SK-MEL-5 (cell line): ENCODE results near the gene PIK3C3. TPM values are rescaled to one million over a fixed set of nuclear protein-coding genes. Genes with fewer than 3 reads are reported as not detected.
"Not testable (repeated sequence)": the region's sequence is repeated elsewhere in the genome, so short reads cannot be mapped to it uniquely, and the experiment has no call there.

Source experiments
- DNase-seq: peaks from one replicate; pipeline ENCODE4 v3.0.0-alpha.2; 2016; ENCODE audit warnings: low read depth, low spot score
- in situ Hi-C: cut with HindIII; loops from 2 replicates; pipeline ENCODE4 v1.10.0; 2016; ENCODE audit warnings: low sequenced_read_pairs, high pct_unique_total_duplicates, low pct_unique_long_range_greater_than_20kb
- total RNA-seq: library from RNA; depleted of rRNA; stranded (reverse); fragments of >200 nt; shearing (Covaris generic); gene quantifications from 2 replicates; pipeline ENCODE4 v1.2.3, GENCODE V29; 2014

Gene PIK3C3
- total RNA-seq, 1 experiment from 2014 or later = 68.1 TPM

DNA sequence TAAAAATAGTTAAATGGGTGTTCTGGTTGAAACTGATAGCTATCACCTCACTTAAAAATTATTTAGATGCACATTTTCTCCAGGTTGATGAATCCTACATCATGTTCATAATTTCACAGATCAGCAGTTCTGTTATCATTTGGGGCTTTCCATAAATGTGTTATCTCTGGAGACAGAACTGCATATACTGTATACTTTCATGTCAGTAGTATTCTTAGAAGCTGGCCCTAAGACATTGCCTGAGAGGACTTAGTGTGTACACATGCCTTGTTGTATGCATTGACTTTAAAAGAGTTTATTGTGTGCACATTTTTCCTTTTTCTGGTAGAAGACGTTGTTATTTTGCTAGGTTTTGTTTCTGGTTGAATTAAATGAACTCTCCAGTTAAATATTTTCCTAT is 41.0 kb downstream of the PIK3C3 start:
- in situ Hi-C loops = no loop called here
- DNase-seq = no peak

DNA sequence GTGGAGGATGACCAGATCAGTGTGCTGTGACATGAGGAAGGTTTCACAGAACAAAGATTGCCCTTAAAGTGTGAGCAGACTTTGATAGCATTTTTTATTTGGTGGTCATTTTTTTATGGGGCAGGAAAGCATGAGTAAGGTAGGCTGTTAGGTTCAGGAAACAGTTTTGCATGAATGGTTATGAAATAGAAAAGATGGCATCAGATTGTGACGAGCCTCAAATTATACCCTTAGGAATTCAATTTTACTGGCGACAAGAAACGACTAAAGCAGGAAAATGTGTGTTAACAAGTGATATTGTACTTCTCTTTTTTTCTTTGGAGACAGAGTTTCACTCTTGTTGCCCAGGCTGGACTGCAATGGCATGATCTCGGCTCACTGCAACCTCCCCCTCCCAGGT is 44.7 kb downstream of the PIK3C3 start:
- DNase-seq = no peak
- in situ Hi-C loops = no loop called here

DNA sequence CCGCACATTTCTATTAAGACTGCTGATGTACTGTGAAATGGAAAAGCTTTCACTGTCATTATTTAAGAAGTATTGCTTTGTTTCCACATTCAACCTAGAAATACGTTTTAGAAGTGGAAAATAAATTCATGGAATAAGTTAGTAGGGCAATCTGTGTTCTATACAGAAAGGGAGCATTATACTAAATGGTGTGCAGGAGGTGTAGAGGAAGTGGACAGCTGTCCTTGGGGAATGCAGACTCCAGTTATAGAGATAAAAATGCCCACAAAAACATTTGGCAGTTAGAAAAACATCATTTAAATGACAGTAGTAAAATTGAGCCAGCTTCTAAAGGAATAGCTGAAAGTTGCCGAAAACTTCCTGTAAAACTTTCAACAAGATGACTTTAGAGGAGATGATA is 46.8 kb downstream of the PIK3C3 start:
- DNase-seq = peak; percentile 8

DNA sequence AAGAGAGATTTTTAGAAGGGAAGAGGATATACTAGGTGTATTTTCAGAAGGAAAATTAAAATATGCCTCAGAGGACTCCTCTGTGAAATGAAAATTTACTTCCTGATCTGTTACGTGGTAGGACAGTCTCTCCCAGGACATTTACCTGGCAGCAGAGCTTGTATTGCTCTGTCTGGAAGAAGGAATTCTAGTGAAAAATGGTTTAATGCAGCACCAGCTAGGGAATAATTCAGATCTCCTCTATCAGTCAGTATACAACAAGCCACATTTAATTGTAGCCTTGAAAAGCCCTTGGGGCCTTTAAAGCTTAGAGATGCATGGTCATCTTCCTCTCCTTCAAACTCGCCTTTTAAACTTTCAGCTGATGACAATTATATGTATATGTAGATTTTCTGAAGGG is 49.6 kb downstream of the PIK3C3 start:
- in situ Hi-C loops = no loop called here
- no peak for DNase-seq

More for the DNA sequence above, 46.8 kb downstream of the PIK3C3 start:
- in situ Hi-C loops = no loop called here

DNA sequence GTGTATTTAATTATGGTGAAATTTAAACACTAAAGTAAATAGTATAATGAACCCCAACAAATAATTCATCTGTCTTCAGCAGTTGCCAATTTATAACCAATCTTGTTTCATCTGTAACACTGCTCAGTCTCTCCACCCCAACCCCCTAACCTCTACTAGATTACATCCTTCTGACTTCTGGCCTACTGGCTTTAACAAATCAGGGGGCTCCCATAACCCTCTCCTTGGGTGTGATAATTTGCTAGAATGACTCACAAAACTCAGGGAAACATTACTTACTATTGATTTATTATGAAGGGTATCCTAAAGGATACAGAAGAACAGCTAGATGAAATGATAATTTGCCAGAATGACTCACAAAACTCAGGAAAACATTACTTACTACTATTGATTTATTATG is 50.7 kb downstream of the PIK3C3 start:
- in situ Hi-C loops = no loop called here

DNA sequence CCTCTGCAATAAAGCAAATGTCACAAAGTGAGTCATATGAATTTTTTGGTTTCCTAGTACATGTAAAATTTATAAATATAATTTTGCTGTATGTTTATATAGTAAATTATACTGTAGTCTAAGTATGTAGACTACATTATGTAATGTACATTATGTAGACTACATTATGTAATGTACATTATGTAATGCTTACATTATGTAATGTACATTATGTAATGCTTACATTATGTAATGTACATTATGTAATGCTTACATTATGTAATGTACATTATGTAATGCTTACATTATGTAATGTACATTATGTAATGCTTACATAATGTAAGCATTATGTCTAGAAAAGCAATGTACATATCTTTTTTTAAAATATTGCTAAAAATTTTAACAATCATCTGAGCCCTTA is 54.4 kb downstream of the PIK3C3 start:
- DNase-seq, in situ Hi-C loops: not testable (repeated sequence)

More for the DNA sequence above, 50.7 kb downstream of the PIK3C3 start:
- DNase-seq = no peak

DNA sequence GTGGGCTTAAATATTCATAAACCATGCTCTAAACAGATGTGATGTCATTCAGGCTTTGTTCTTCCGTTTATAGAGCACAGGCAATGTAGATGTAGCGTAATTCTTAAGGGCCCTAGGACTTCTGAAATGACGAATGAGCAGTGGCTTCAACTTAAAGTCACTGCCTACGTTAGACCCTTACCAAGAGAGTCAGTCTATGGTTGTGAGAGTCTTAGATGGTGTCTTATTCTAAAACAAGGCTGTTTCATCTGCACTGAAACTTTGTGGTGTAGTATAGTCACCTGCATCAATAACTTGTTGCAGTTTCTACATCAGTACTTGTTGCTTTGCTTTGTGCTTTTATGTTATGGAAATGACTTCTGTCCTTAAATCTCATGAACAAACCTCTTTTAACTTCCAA is 56.0 kb downstream of the PIK3C3 start:
- DNase-seq = no peak
- in situ Hi-C loops = no loop called here

DNA sequence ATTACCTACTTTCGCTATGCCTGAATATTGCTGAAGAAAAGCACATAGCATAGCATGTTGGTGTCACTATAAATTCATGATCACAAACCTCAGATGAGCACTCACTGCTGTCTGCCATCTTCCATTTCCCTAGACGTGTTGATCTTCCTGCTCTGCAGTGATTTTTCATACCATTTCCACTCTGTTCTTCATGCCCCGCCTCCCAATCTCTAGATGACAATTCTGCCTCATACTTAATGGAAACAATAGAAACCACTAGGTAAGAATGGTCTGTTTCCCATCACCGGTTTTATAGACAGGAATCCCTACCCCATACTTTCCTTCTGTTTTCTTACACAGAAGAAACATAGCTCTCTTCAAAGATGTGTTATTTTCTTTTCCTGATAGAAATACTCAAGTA is 63.8 kb downstream of the PIK3C3 start:
- DNase-seq = no peak

DNA sequence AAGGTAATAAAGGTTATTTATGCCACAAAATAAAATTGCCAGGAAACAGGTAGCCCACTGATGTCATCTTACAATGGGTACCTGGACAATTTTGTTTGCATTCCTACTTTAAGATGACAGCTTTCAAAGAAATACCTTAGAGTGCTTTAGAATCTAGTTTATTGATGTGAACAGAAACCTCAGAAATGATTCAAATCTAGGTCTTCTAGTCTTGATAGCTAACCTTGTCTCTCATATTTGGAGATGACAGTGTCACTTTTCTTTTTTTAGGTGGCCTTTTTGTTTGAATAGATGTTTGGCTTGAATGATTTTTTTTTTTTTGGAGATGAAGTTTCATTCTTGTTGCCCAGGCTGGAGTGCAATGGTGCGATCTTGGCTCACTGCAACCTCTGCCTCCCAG is 69.1 kb downstream of the PIK3C3 start:
- no peak for DNase-seq
- in situ Hi-C loops = no loop called here

More for the DNA sequence above, 63.8 kb downstream of the PIK3C3 start:
- in situ Hi-C loops = no loop called here

DNA sequence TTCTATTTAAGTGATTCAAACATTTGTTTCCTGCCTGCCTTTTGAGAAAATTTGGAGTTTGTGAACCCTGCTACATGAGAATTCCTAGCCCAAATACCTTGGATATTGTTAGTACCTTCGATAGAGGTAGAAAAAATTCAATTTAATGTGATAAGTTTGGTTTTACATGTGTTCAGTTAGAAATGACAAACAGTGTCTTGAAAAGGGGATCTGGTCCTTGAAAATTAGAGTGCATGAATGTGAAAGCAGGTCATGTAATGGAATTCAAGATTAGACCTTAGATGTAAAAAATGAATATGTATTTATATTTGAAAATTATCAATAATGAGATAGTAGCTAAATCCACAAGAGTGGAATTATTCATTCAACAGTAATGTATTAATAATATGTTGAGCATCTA is 70.5 kb downstream of the PIK3C3 start:
- DNase-seq = no peak
- in situ Hi-C loops = no loop called here

DNA sequence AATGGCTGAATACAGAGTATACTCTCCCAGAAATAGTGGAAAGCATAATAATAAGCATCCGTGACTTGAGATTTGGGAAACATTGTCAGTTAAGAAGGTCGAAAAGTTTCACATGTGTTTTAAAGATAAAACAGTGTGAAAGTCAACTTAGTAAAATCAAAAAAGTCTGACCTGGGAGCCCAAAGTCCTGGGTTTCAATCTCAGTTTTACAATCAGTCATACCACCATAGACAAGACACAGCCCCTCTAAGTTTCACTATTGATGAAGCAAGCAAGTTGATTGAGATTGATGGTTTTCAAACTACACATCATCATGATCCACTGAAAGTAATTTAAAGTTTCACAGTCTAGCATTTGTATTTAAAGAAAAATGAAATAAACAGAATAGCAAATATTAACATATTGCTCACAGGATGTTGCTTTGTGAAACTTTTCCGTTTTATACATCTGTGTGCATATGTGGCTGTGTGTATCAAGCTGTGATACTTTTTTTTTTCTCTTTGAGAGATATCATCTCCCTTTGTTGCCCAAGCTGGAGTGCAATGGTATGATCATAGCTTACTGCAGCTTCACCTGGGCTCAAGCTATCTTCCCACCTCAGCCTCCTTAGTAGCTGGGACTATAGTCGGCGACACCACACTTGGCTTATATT is 71.1 kb downstream of the PIK3C3 start:
- DNase-seq = no peak
- in situ Hi-C loops = no loop called here

DNA sequence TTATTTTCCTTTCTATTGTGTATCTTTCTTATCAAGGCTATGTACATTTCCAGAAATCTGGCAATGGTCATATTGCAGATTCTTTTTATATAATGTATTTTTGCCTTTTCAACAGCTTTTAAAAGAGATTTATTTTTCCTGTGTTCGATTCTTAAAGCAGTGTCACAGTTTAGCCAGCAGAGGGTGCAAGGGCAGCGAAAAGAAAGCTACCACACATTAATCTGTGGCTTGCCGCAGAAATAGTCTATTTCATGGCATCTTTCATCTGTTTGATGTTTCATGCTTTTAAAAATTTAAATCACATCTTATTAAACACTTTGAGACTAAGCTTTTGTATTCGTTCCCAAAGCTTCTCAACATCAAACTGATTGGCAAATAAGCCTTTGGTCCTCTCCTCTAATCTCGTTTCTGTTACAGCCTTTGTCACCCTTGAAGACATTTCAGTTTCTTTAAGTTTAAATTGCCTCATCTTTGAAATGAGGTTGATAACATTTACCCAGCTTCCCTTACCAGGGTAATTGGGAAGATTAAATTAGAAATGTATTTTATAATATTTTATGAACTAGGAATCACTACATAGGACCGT is 73.3 kb downstream of the PIK3C3 start:
- in situ Hi-C loops = no loop called here
- DNase-seq = peak; percentile 51

DNA sequence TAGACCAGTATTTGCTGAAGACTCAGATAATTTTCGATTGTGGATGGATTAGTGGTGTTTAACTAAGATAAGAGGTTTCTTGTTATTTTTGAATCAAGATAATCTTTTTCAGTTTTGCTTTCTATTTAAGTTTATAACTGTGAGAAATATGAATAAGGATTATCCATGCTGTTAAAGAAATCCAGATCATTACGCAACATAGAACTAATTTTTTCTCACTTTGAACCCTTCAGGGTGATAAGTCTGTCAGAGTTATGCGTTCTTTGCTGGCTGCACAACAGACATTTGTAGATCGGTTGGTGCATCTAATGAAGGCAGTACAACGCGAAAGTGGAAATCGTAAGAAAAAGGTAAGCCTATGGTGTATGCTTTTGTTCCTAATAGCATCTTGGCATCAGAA is 74.1 kb downstream of the PIK3C3 start:
- in situ Hi-C loops = no loop called here

DNA sequence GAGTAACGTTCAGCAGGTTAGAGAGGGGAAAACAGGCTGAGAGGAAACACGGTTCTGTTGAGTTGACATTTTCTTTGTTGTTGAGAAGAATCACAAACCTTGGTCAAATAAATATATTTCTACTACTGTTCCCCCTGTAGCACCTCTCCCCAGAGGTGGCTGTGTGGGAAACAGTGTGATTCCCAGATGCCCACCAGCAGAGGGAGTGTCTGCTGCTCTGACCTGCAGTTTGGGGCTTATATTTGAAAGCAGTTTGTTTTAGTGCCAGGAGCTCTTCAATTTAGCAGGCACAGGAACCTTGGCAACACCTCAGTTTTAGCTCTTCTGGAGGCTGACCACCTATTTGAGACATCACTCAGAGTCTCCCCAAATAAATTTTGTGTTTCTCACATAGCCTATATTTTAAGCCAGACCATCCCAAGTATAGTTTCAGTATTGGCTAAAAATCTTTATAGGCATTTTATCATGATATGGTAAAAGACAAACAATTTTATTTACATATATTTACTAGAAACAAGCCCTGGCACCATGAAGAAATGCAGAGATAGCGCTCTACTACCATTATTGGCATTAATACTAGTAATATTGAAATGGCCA is 75.7 kb downstream of the PIK3C3 start:
- in situ Hi-C loops = no loop called here
- peak; percentile 60 for DNase-seq

More for the DNA sequence above, 74.1 kb downstream of the PIK3C3 start:
- no peak for DNase-seq

DNA sequence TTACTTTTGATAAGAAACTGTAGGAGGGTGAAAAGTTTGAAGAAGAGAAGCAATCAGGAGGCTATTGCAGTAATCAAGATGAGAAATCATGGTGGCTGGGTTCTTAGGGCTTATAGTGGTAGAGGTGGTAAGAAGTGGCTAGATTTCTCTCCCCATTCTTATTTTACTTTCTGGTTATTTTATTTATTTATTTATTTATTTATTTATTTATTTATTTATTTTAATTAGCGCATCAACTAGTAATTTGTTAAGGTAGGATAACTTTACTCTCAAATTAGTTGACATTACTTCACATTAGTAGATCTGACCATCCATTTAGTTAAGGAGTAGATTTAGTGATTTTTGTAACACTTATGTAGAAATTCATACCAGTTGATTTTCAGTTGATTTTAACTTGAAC is 77.4 kb downstream of the PIK3C3 start:
- DNase-seq = no peak
- in situ Hi-C loops = no loop called here

DNA sequence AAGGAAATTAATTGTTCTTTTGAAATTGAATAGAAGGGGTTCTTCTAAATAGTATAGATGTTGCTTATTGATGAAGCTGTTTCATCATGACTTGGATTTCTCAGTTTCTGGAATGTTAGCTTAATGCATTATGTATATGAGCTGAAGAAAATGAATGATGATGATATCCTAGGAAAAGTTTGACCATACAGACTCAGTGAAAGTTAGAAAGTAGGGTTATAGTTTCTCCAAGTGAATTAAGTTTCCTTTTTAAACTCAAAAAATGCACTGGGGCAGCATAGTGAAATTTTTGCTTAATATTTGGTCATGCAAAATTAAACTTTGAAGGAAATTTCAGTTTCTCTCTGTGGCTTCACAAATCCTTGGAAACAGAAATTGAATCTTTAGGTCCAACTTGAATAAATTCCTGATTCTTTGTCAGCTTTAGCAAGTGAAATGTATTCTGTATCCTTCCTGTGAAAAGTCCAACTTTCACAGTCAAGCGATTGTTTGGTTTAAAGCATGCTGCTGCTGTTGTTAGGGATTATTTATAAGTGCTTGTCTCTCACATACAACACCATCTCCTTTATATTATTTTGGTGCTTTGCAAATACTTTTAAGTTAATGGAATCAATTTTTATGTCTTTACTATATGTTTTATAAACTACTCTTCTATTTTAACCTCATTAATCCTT is 78.2 kb downstream of the PIK3C3 start:
- no peak for DNase-seq
- in situ Hi-C loops = no loop called here

DNA sequence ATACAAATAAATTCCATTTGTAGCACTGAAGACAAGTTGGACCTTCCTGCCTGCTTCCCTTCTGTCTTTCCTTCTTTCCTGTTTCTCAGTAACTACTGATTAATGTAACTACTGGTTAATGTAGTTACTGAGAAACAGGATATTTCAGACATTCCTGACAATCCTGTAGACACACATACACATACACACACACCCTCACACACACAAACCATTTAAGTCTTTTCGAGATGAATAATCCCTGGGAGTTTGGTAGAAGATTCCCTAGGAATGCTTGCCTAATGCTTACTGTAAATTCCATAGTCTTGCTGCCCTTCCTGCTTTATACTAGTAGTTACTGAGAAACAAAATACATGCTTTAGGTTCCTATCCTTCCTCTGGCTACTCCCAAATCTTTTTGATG is 83.9 kb downstream of the PIK3C3 start:
- in situ Hi-C loops = no loop called here
- DNase-seq = no peak

DNA sequence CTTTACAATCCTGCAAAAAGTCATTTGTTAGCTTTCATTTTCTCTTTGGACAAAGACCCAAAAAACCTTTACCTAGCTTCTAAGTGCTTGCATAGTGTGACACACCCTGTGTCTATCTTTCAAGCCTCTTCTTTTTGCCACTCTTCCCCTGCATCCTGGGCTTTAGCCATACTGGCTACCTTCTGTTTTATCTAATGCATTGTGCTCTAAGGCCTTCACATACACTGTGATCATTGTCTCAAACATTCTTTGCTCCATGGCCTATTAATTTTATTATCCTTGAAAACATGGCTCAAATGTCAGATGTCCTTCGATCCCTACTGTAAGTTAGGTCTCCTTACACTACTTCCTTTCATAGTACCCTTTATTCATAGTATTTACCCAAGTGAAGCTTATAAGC is 84.4 kb downstream of the PIK3C3 start:
- peak; percentile 17 for DNase-seq
- in situ Hi-C loops = no loop called here

DNA sequence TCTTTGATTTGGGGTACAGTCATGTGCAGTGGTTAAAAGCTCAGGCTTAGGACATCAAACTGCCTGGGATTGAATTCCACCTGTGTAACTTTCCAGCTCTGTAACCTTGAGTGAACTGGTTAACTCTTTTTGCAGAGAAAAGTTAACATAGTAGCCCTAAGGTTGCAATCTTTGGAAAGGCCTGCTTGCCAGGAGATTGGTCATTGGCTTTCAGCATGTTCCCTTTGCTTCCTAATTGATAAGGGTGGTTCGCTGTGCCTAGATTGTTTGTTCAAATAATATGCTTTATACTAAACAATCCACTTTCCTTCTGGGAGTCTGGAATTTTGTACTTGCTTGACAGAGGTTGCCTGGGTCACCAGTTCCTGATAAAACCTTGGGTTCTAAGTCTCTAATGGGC is 86.8 kb downstream of the PIK3C3 start:
- no peak for DNase-seq
- in situ Hi-C loops = no loop called here
